Heart right ventricle (tissue), 16 donors: ENCODE data around the gene KLF13. TPM values are rescaled to one million over a fixed set of nuclear protein-coding genes. Genes with fewer than 3 reads are reported as not detected.

Source experiments
- ATAC-seq, 8 donors: fragments of 200-7000 bp; cut with Tn5 transposase; one replicate each; pipeline ENCODE4 v1.9.1; 2020; ENCODE audit warnings: mild to moderate bottlenecking in 8 of 8, moderate library complexity in 8 of 8, moderate number of reproducible peaks in 1 of 8
- DNase-seq, 2 donors: peaks; one replicate each; pipeline ENCODE4 v3.0.0-alpha.2; 2020
- H3K27ac ChIP-seq, 10 donors: fragments of 200-600 bp; sonication (generic) in 2 of 10; one replicate each; pipeline versions ENCODE4 v1.5.0 to v1.8.0; 2020 to 2022; ENCODE audit warnings: mild to moderate bottlenecking in 3 of 10
- H3K27me3 ChIP-seq, 7 donors: fragments of 200-600 bp; one replicate each; pipeline ENCODE4 v1.8.0; 2021 to 2022; ENCODE audit warnings: mild to moderate bottlenecking in 2 of 7
- H3K36me3 ChIP-seq, 9 donors: fragments of 200-600 bp; sonication (generic) in 1 of 9; one replicate each; pipeline versions ENCODE4 v1.5.0 to v1.8.0; 2020 to 2022; ENCODE audit warnings: mild to moderate bottlenecking in 2 of 9
- H3K4me1 ChIP-seq, 9 donors: fragments of 200-600 bp; sonication (generic) in 1 of 9; one replicate each; pipeline versions ENCODE4 v1.5.0 to v1.8.0; 2020 to 2022; ENCODE audit warnings: mild to moderate bottlenecking in 4 of 9
- H3K4me3 ChIP-seq, 10 donors: fragments of 200-600 bp; sonication (generic) in 2 of 10; one replicate each; pipeline versions ENCODE4 v1.5.0 to v1.8.0; 2020 to 2022; ENCODE audit warnings: mild to moderate bottlenecking in 7 of 10, moderate library complexity in 2 of 10
- H3K9me3 ChIP-seq, 11 donors: fragments of 200-600 bp in 10 of 11; sonication (generic) in 2 of 11; one replicate each; pipeline versions ENCODE4 v1.5.0 to v1.8.0; 2013 to 2022; ENCODE audit warnings: mild to moderate bottlenecking in 2 of 11, control low read depth in 1 of 11, moderate library complexity in 1 of 11
- WGBS, 2 donors: extraction: QIAGEN DNeasy Blood & Tissue Kit; methylation state at CpG; one replicate each; pipeline ENCODE4 v1.1.7; 2013; ENCODE audit warnings: inconsistent platforms in 1 of 2; 5-methylcytosine and 5-hydroxymethylcytosine counted together
- intact Hi-C, 10 donors: fragments of 100-400 bp; cut with DNase I; formaldehyde crosslinking; loops; one replicate each; pipeline versions ENCODE4 v1.11.1 to v1.14.2; 2022
- polyA plus RNA-seq, 2 donors: library from polyadenylated mRNA; stranded (reverse); fragments of 200-250 nt; gene quantifications; one replicate each; pipeline ENCODE4 v1.2.3, GENCODE V29; 2013
- total RNA-seq, 10 donors: library from RNA; stranded (reverse); fragmentation: NEBNext Ultra II Directional in 3 of 10; extraction: Animal tissue kit (Norgen Biotek cat#: 25700) in 3 of 10; gene quantifications; one replicate each; pipeline versions ENCODE4 v1.2.1 to v1.2.4, GENCODE V29; 2021 to 2023
- TF ChIP-seq, protein P1 (sequence below), 9 donors: fragments of 200-600 bp; sonication (generic) in 2 of 9; IDR thresholded peaks; one replicate each; pipeline versions ENCODE4 v1.5.0 to v1.8.0; 2021 to 2022; ENCODE audit warnings: antibody characterized with exemption in 9 of 9, mild to moderate bottlenecking in 5 of 9, moderate library complexity in 1 of 9
- donor health status: Arrhythmogenic right ventricular cardiomyopathy.
- donor health status: ischemic (EF 13 %, LVEDD 7.1; RV severe dilation, severe dysfunction).
- donor health status: healthy with polysubstance abuse.
- donor health status: DM: no; HTN: yes; CAD: no.
- donor health status: DM: no; HTN: no; CAD: no.
- donor health status: ischemic (EF 25% LVEDD 6.9; RV normal size, moderate dysfunction).
- donor health status: ischemic (EF 25% LVEDD 5.7; RV mildly dilated, moderate dysfunction).
- donor health status: healthy.
- donor health status: DM: yes; HTN: yes; CAD: no.
- donor health status: Ischemic cardiomyopathy.
- donor health status: ischemic (EF 35%, LVEDD 5.7; RV mildly dilated, moderate dysfunction).
- donor health status: nonischemic (EF 11% LVEDD 7.7; RV severe dilation, severe dysfunction).
- donor health status: DM: yes; HTN: yes; CAD: no.
- donor health status: PGD.
- donor health status: ischemic (EF 29% LVEDD 5.4; RV normal size, mild dysfunction).
- donor health status: nonischemic (EF 23%, LVEDD 6.1; RV moderate dilation, normal function).

The KLF13 gene
- total and polyA plus RNA-seq, 12 donors = 28.4 to 101 (median 45.0) TPM

DNA sequence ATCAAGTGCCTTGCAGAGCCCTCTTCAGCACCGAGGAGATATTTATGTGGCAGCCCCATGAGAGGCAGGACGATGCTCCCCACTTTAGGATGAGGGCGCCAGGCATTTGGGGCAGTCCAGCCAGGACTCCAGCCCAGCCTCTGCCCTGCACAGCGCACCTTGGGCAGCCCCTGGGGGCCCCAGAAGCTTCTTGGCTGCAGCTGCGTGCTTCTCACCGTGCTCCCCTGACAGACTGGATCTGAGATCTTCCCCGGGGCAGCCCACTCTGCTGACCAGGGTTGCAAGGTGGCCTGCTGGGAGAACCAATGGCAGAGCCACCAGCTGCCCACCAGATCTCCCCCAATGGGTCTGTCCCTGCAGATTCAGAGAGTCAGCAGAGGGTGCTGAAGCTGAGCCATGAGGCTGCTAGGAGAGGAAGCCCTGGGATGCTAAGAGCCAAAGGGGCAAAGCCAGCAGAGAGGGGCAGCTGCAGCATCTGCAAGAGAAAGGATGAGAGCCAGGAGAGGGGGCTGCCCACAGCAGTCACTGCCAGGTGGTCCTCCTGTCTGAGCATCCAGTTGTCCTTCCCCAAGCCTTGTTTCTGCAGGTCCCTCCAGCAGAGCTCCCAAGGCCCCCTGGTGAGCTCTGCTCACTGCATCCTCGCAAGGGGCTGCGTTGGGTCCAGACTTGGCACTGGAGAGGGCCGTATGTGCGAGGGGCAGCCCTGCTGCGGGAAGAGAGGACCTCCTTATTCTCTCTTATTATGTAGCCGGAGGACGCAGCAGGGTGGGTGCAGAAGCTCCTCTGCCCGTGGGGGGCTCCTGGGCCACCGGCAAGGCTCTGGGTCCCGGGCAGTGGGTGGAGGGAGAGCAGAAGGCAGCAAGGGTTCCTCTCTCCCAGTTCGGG lies 14.7 kb upstream of the KLF13 start:
- Histone ChIP-seq H3K36me3 (no peaks in the 10 kb centered on the region), H3K4me3 (no peak overlapping the region), H3K27ac (no peak overlapping the region), H3K4me1 (peaks cover 0 to 13% (median 7%) of the 10 kb centered on the region in 9 donors), H3K9me3 (peaks cover 0 to 15% (median 11%) of the 10 kb centered on the region in 11 donors), H3K27me3 (peaks cover 0 to 6% (median 0%) of the 10 kb centered on the region in 7 donors)
- TF ChIP-seq, protein P1, sequence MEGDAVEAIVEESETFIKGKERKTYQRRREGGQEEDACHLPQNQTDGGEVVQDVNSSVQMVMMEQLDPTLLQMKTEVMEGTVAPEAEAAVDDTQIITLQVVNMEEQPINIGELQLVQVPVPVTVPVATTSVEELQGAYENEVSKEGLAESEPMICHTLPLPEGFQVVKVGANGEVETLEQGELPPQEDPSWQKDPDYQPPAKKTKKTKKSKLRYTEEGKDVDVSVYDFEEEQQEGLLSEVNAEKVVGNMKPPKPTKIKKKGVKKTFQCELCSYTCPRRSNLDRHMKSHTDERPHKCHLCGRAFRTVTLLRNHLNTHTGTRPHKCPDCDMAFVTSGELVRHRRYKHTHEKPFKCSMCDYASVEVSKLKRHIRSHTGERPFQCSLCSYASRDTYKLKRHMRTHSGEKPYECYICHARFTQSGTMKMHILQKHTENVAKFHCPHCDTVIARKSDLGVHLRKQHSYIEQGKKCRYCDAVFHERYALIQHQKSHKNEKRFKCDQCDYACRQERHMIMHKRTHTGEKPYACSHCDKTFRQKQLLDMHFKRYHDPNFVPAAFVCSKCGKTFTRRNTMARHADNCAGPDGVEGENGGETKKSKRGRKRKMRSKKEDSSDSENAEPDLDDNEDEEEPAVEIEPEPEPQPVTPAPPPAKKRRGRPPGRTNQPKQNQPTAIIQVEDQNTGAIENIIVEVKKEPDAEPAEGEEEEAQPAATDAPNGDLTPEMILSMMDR (IDR thresholded peaks at IDR 0.05) = no peak
- DNase-seq = peak in 1 of 2 donors; percentile 2
- intact Hi-C loops = loop anchor here in 2 of 10 donors (5.0 to 10.0 kb wide), 2 partner anchors 100 to 173 kb away; no protein-coding TSS in a partner anchor
- 87 to 90% methylated on average over 18 of the region's 18 CpGs for WGBS, 2 donors
- no peak for ATAC-seq

DNA sequence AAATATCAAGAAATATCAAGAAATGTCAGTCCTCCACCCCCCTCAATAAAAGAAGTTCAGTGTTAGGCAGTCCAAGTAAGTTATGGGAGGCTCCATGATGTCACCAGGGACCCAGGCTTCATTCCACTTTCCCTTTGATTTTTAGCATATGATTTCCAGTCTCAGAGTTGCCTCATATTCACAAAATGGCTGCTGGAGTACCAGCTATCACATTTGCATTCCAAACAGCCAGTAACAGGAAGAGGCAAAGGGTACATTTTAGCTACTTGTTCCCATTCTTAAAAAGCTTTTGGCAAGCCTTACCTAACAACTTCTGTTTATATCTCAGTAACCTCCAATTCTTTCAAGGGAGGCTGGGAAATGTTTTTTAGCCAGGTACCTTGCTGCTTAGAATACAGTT lies 13.4 kb upstream of the KLF13 start:
- ATAC-seq (no peak), DNase-seq (no peak)
- no peaks in the 10 kb centered on the region for H3K36me3 ChIP-seq
- peaks cover 0 to 8% (median 0%) of the 10 kb centered on the region in 9 donors for H3K4me1 ChIP-seq
- H3K27ac ChIP-seq = no peak overlapping the region
- no peak overlapping the region for H3K4me3 ChIP-seq
- TF ChIP-seq, protein P1 (IDR thresholded peaks at IDR 0.05) = no peak
- peaks cover 0 to 15% (median 11%) of the 10 kb centered on the region in 11 donors for H3K9me3 ChIP-seq
- H3K27me3 ChIP-seq = peaks cover 0 to 3% (median 0%) of the 10 kb centered on the region in 7 donors
- intact Hi-C loops = loop anchor here in 2 of 10 donors (5.0 to 10.0 kb wide), 2 partner anchors 101 to 172 kb away; no protein-coding TSS in a partner anchor

DNA sequence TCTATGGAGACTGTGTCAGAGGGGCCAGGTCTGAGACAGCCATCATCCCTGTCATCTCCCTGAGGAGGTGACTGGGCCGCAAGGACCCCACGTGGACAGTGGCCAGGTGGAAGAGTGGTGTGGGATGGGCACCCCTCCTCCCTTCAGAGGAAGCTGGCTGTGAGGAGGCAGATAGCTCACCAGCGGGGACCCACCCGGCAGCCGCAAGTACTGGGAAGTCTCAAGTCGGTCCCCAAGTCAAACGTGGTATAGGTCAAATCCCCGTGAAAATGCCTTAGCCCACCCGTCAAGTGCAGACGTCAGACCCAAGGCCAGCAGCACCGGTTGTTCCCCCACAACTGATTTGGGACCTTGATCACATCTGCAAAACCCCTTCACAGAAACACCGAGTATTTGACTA lies 12.3 kb upstream of the KLF13 start:
- H3K9me3 ChIP-seq = peaks cover 0 to 15% (median 11%) of the 10 kb centered on the region in 11 donors
- DNase-seq (no peak), ATAC-seq (no peak)
- peaks cover 0 to 3% (median 0%) of the 10 kb centered on the region in 7 donors for H3K27me3 ChIP-seq
- TF ChIP-seq, protein P1 (IDR thresholded peaks at IDR 0.05) = no peak
- intact Hi-C loops = loop anchor here in 2 of 10 donors (5.0 to 10.0 kb wide), 2 partner anchors 102 to 170 kb away; no protein-coding TSS in a partner anchor
- no peaks in the 10 kb centered on the region for H3K36me3 ChIP-seq
- H3K4me1 ChIP-seq = peaks cover 0 to 14% (median 0%) of the 10 kb centered on the region in 9 donors
- 87 to 93% methylated on average over 12 of the region's 12 CpGs for WGBS, 2 donors
- H3K27ac ChIP-seq = no peak overlapping the region
- no peak overlapping the region for H3K4me3 ChIP-seq

DNA sequence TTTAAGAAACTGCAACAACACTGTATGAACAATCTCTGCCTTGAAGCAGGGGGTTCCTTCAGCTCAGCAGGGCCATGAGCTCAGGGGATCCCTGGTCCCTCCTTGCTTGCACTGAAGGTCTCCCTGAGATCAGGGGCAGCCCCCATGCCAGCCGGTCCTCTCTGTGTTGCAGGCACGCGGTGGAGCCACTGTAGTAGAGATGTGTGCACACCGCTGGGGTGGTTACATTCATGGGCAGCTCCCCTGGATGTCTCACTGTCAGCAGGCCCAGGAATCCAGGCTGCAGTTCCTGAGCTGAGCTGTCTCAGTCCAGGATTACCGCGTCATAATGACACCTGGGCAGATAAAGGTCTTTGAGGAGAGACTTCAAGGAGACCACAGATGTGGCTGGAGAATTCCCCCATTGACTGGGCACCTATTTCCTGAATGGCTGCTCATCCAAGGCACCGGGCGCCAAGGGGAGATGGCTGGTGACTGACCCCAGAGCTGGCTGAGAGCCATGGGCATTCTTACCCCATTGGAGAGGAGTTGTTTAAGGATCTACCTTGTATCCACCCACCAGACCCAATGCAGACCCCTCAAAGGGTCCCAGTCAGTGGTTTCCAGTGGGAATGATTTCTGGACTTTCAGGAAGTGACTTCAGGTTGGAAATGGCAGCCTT lies 10.4 kb upstream of the KLF13 start:
- TF ChIP-seq, protein P1 (IDR thresholded peaks at IDR 0.05) = no peak
- no peaks in the 10 kb centered on the region for H3K36me3 ChIP-seq
- DNase-seq (no peak), ATAC-seq (no peak)
- 84 to 88% methylated on average over 8 of the region's 8 CpGs for WGBS, 2 donors
- H3K4me1 ChIP-seq = peaks cover 0 to 24% (median 0%) of the 10 kb centered on the region in 9 donors
- H3K9me3 ChIP-seq = peaks cover 0 to 15% (median 11%) of the 10 kb centered on the region in 11 donors
- H3K4me3 ChIP-seq = no peak overlapping the region
- H3K27ac ChIP-seq = no peak overlapping the region
- intact Hi-C loops = loop anchor here in 1 of 10 donors (10.0 kb wide), 1 partner anchor 169 kb away; no protein-coding TSS in a partner anchor
- no peaks in the 10 kb centered on the region for H3K27me3 ChIP-seq
